Epithelial cell of esophagus (primary cell): ENCODE data around the gene ARHGAP1.

Experiments used
- DNase-seq: peaks from one replicate; pipeline ENCODE4 v3.0.0; 2010; ENCODE audit warnings: low read depth
- H3K4me3 ChIP-seq: 2 replicates; pipeline ENCODE4 v1.5.1; 2011; ENCODE audit warnings: mild to moderate bottlenecking, low read length, control low read depth
- TF ChIP-seq, protein P1 (sequence below): IDR thresholded peaks from 2 replicates; pipeline ENCODE4 v1.5.1; 2011; ENCODE audit warnings: low read depth, mild to moderate bottlenecking, low read length, control low read depth, inconsistent platforms; ENCODE audit not compliant: insufficient read depth; ENCODE audit errors: missing control alignments

The ARHGAP1 gene

DNA sequence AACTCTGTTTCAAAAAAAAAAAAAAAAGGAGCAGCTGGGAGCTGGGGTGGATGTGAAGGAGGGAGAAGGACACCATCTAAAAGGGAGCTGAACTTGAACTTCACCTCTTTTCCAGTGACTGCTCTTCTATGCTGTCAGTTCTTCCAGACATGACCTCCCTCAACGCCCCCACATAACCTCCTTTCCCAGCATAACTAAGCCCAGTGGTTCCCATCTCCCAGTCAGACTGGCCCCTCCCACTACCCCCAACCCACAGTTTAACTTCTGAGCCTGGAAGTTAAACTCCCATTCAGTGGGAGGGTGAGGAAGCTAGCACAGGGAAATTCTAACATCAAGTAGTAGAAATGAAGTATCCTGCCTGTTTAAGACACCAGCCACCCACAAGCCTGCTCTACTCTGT, 1.8 kb downstream of the ARHGAP1 start:
- H3K4me3 ChIP-seq: no peak overlapping the region
- TF ChIP-seq, protein P1, sequence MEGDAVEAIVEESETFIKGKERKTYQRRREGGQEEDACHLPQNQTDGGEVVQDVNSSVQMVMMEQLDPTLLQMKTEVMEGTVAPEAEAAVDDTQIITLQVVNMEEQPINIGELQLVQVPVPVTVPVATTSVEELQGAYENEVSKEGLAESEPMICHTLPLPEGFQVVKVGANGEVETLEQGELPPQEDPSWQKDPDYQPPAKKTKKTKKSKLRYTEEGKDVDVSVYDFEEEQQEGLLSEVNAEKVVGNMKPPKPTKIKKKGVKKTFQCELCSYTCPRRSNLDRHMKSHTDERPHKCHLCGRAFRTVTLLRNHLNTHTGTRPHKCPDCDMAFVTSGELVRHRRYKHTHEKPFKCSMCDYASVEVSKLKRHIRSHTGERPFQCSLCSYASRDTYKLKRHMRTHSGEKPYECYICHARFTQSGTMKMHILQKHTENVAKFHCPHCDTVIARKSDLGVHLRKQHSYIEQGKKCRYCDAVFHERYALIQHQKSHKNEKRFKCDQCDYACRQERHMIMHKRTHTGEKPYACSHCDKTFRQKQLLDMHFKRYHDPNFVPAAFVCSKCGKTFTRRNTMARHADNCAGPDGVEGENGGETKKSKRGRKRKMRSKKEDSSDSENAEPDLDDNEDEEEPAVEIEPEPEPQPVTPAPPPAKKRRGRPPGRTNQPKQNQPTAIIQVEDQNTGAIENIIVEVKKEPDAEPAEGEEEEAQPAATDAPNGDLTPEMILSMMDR: no peak
- DNase-seq: no peak

DNA sequence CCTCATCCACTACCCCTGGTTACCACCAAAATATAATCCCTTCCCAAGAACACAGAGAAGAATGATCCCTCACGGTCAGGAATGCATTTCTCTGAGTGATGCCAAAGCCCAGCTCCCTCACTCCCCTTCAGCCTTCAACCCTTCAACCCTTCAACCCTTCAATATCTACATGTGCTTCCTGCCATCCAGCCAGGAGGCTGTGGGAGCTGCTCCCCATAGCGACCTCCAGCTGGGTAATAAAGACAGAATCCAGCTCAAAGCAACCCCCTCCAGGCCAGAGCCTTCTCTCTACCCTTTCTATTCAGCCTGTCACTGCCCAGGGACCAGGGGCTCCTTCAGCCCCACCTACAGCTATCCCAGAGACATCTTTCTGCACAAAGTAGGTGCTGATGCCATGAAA, 2.7 kb downstream of the ARHGAP1 start:
- TF ChIP-seq, protein P1: no peak
- no peak overlapping the region for H3K4me3 ChIP-seq
- DNase-seq: no peak

DNA sequence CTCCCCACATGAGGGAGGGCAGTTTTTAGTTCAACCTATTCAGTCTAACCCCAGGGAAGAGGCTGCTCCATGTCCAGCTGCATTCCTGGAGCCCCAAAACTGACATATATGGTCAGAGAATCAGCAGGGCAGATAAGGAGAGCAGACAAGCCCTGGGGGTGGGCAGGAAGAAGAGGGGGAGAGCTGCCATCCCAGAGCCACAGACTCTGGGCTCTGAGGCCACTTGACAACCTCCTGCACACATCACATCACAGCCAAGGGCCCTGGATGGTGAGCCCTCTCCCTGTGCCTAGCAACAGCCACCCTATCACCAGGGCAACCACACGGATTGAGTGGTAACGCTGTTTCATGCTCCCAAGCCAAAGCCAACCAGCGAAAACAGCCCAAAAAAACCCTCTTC, 3.1 kb downstream of the ARHGAP1 start:
- H3K4me3 ChIP-seq: no peak overlapping the region
- TF ChIP-seq, protein P1: no peak
- no peak for DNase-seq

DNA sequence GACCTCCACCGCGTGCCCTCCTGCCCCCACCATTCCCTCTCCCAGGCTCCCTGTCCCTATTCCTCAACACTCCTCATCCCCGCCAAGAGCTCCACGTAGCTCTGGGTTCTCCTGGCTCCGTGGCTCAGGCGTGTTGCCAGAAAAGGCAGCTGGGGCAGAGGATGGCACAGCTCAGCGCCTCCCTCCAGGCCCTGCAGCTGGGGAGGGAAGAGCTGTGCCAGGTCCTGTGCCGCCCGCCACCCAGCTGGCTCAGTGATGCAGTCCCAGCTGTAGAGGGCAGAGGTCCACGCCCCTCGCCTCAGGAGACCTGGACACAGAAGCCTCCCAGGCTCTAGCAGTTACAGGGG, 4.2 kb downstream of the ARHGAP1 start:
- DNase-seq: no peak
- TF ChIP-seq, protein P1: no peak
- no peak overlapping the region for H3K4me3 ChIP-seq

DNA sequence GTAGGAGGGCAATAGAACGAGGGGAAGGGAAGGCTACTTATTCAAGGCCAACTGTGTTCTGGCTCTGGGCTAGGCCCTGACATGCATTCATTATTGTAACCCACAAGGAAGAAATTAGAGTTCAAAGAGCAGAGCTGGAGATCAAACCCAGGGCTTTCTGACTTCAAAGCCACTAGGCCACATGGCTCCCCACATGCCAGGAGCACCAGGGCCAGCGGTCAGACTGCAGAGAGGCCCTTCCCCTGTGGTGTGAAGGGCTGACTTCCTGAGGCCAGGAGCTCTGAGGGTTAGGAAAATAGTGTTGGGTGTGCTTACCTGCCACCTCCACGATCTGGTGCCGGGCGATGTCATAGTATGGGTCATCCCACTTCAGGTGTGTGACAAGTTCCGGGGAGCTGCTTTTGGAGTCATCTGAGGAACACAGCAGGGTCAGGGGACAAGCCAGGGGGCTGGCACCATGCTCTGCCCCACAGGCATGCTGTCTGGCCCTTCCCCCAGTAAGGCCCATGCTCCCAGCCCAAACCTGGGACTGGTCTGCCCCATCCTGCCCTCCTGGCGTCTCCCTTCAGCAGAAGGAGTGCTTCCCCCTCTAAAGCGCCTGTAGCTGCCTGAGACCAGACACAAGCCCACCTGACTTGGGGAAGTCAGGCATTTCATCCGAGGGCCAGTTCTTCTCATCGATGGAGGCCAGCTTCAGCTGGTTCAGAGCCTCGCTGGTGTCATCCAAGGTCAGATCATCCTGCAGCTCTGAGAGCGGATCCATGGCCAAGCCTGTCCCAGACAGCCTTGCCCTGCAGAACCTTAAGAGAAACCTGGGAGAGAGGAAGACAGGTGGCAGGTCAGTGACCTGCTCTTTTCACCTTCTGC, 4.8 kb downstream of the ARHGAP1 start:
- no peak for DNase-seq
- TF ChIP-seq, protein P1: no peak
- H3K4me3 ChIP-seq: no peak overlapping the region

DNA sequence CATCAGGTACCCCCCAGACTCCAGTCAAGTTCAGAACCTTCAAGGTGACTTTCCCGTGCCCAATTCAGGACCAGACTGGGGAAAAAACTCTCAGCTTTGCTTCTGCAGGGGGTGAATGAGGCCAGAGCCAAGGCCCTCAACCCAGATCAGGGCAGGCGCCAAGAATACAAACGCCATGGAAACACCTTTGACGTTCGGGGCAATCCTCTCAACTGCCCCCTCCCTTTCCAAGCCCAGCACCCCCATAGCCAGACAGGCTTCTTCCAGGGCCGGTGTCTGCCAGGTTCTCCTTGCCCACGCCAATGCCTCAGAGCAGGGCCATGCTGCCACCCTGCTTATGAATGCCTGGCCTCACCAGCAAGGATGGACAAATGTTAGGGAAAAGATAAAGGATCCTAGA, 5.8 kb downstream of the ARHGAP1 start:
- TF ChIP-seq, protein P1: no peak
- H3K4me3 ChIP-seq: no peak overlapping the region
- DNase-seq: no peak

DNA sequence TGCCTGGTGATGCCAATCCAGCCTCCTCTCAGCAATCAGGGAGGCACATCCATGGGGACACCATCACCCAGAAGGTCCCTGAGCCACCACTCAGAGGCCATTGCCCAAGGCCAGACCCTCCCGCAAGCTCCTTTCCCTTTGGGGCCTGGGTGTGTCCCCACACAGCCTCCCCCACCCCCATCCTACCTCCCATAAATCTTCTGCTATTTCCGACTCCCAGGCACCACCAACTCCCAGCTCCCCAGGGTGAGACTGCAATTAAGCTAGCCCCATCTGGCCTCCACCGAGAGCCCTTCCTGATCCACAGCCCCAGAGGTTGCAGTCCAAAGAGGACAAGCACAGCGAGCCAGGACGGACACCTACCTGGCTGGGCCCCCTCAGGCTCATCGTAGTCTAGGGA, 6.3 kb downstream of the ARHGAP1 start:
- no peak for DNase-seq

More for the DNA sequence above, 6.3 kb downstream of the ARHGAP1 start:
- no peak overlapping the region for H3K4me3 ChIP-seq
- TF ChIP-seq, protein P1: no peak
